Vagina (tissue), 2 donors: ENCODE measurements around the gene HIBCH. TPM values are rescaled to one million over a fixed set of nuclear protein-coding genes. Genes with fewer than 3 reads are reported as not detected.
"Not testable (repeated sequence)": the region's sequence is repeated elsewhere in the genome, so short reads cannot be mapped to it uniquely, and the experiment has no call there.

ENCODE experiments used
- DNase-seq, 2 donors: peaks; one replicate each; pipeline ENCODE4 v3.0.0-alpha.2; 2017; ENCODE audit errors: extremely low spot score in 2 of 2
- H3K27ac ChIP-seq: fragments of 200-600 bp; sonication (generic); one replicate; pipeline ENCODE4 v1.5.1; 2019
- H3K27me3 ChIP-seq: fragments of 200-600 bp; sonication (generic); one replicate; pipeline ENCODE4 v1.5.1; 2019
- H3K36me3 ChIP-seq, 2 donors: fragments of 200-600 bp; sonication (generic); one replicate each; pipeline ENCODE4 v1.5.1; 2017 to 2019
- H3K4me1 ChIP-seq: fragments of 200-600 bp; sonication (generic); one replicate; pipeline ENCODE4 v1.5.1; 2019
- H3K4me3 ChIP-seq, 2 donors: fragments of 200-600 bp; sonication (generic); 1 replicate in 1 of 2; 2 replicates in 1 of 2; pipeline ENCODE4 v1.5.1; 2016 to 2019
- H3K9me3 ChIP-seq: fragments of 200-600 bp; sonication (generic); one replicate; pipeline ENCODE4 v1.5.1; 2019
- POLR2A ChIP-seq, 2 donors: fragments of 450-650 bp; IDR thresholded peaks; one replicate each; pipeline ENCODE4 v1.6.1; 2017; ENCODE audit warnings: antibody characterized with exemption in 2 of 2, mild to moderate bottlenecking in 2 of 2, moderate library complexity in 2 of 2
- POLR2AphosphoS5 ChIP-seq, 2 donors: sonication (generic); formaldehyde crosslinking; IDR thresholded peaks; one replicate each; pipeline ENCODE4 v1.9.0; 2017; ENCODE audit warnings: antibody characterized with exemption in 2 of 2, mild to moderate bottlenecking in 2 of 2, low read depth in 1 of 2; ENCODE audit not compliant: insufficient read depth in 1 of 2
- intact Hi-C: fragments of 100-400 bp; cut with DNase I; formaldehyde crosslinking; loops from one replicate; pipeline ENCODE4 v1.15.1; 2023
- total RNA-seq: library from RNA; depleted of rRNA; stranded (reverse); fragments of >200 nt; gene quantifications from one replicate; pipeline ENCODE4 v1.2.3, GENCODE V29; 2016
- TF ChIP-seq, protein P1 (sequence below), 3 experiments: fragments of 450-650 bp in 2 of 3; fragments of 200-600 bp in 1 of 3; sonication (generic) in 1 of 3; IDR thresholded peaks; one replicate each; pipeline ENCODE4 v1.5.1; 2017 to 2019; ENCODE audit warnings: antibody characterized with exemption in 3 of 3, mild to moderate bottlenecking in 2 of 3, moderate library complexity in 2 of 3

HIBCH gene
- total RNA-seq, 1 donor from 2014 or later, result 25.0 TPM

DNA sequence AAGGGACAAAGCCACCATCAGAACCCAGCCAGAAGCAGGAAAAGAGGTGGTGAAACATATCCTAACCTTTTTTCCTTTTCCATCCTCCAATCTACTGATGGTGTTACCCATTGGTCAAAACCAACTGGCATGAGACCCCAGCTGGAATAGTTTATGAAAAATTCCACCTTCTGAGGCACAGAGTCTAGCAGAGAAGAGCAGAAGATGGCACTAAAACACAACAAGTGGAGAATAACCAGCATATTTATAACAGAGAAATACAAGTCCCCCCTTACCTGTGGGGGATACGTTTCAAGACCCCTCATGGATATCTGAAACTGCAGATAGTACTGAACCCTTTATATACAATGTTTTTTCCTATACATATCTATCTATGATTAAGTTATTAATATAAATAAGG is 18.8 kb upstream of the HIBCH start:
- DNase-seq, result no peak
- Histone ChIP-seq H3K27me3 (no peaks in the 10 kb centered on the region), H3K4me1 (peaks cover 9% of the 10 kb centered on the region), H3K27ac (no peak overlapping the region), H3K4me3 (no peak overlapping the region), H3K9me3 (no peaks in the 10 kb centered on the region), H3K36me3 (no peaks in the 10 kb centered on the region)
- intact Hi-C loops, result no loop called here
- TF ChIP-seq POLR2AphosphoS5 (IDR thresholded peaks at IDR 0.05; ENCODE audit: insufficient read depth in 1 of 2, low read depth in 1 of 2) (no peak), POLR2A (IDR thresholded peaks at IDR 0.05) (no peak)
- TF ChIP-seq, protein P1, sequence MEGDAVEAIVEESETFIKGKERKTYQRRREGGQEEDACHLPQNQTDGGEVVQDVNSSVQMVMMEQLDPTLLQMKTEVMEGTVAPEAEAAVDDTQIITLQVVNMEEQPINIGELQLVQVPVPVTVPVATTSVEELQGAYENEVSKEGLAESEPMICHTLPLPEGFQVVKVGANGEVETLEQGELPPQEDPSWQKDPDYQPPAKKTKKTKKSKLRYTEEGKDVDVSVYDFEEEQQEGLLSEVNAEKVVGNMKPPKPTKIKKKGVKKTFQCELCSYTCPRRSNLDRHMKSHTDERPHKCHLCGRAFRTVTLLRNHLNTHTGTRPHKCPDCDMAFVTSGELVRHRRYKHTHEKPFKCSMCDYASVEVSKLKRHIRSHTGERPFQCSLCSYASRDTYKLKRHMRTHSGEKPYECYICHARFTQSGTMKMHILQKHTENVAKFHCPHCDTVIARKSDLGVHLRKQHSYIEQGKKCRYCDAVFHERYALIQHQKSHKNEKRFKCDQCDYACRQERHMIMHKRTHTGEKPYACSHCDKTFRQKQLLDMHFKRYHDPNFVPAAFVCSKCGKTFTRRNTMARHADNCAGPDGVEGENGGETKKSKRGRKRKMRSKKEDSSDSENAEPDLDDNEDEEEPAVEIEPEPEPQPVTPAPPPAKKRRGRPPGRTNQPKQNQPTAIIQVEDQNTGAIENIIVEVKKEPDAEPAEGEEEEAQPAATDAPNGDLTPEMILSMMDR (IDR thresholded peaks at IDR 0.05), result no peak

DNA sequence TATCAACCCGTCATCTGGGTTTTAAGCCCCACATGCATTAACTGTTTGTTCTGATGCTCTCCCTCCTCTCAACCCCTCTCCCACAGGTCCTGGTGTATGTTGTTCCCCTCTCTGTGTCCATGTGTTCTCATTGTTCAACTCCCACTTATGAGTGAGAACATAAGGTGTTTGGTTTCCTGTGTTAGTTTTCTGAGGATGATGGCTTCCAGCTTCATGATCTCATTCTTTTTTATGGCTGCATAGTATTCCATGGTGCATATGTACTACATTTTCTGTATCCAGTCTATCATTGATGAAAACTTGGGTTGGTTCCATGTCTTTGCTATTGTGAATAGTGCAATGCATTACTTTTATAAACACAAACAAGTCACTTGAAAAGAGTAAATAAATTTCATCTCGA is 16.8 kb upstream of the HIBCH start:
- intact Hi-C loops, result no loop called here

DNA sequence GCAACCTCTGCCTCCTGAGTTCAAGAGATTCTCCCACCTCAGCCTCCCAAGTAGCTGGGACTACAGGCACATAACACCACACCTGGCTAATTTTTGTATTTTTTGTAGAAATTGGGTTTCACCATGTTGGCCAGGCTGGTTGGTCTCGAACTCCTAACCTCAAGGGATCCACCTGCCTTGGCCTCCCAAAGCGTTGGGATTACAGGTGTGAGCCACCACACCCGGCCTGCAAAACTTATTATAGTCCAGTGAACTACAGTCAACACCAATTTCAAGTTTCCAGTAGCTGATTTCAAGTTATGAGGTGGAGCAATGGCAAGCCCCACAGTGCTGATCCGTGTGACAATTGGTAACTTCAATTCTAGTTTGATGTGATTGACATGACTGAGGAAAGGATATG is 16.0 kb upstream of the HIBCH start:
- H3K9me3 ChIP-seq, DNase-seq, H3K27ac ChIP-seq, H3K4me1 ChIP-seq, H3K27me3 ChIP-seq, H3K4me3 ChIP-seq, intact Hi-C loops, H3K36me3 ChIP-seq: not testable (repeated sequence)

More for the DNA sequence above, 16.8 kb upstream of the HIBCH start:
- no peak overlapping the region for H3K4me3 ChIP-seq
- no peaks in the 10 kb centered on the region for H3K27me3 ChIP-seq
- H3K9me3 ChIP-seq, result no peaks in the 10 kb centered on the region
- no peaks in the 10 kb centered on the region for H3K4me1 ChIP-seq
- no peak for TF ChIP-seq POLR2AphosphoS5 (IDR thresholded peaks at IDR 0.05; ENCODE audit: insufficient read depth in 1 of 2, low read depth in 1 of 2)
- TF ChIP-seq, protein P1 (IDR thresholded peaks at IDR 0.05), result no peak
- no peak for TF ChIP-seq POLR2A (IDR thresholded peaks at IDR 0.05)
- no peak for DNase-seq
- H3K27ac ChIP-seq, result no peak overlapping the region
- no peaks in the 10 kb centered on the region for H3K36me3 ChIP-seq

DNA sequence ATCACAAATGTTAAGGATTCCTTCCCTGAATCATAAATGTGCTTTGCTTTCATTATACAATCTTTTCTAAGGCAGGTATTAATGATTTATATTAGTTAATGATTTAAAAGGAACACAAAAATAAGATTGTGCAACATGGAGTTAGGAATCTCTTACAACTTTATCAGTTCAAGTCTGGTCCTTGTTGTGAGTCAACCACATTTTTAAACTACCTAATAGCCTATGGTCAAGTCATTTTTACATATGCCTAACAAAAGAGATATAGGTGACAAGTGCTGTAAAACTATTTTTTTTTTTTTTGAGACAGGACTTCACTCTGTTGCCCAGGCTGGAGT is 15.6 kb upstream of the HIBCH start:
- no peak overlapping the region for H3K27ac ChIP-seq
- H3K4me1 ChIP-seq, result no peaks in the 10 kb centered on the region
- H3K36me3 ChIP-seq, result no peaks in the 10 kb centered on the region
- no peak for DNase-seq
- no peaks in the 10 kb centered on the region for H3K9me3 ChIP-seq
- no peaks in the 10 kb centered on the region for H3K27me3 ChIP-seq
- intact Hi-C loops, result no loop called here
- H3K4me3 ChIP-seq, result no peak overlapping the region
- TF ChIP-seq POLR2A (IDR thresholded peaks at IDR 0.05) (no peak), POLR2AphosphoS5 (IDR thresholded peaks at IDR 0.05; ENCODE audit: insufficient read depth in 1 of 2, low read depth in 1 of 2) (no peak)
- TF ChIP-seq, protein P1 (IDR thresholded peaks at IDR 0.05), result no peak

DNA sequence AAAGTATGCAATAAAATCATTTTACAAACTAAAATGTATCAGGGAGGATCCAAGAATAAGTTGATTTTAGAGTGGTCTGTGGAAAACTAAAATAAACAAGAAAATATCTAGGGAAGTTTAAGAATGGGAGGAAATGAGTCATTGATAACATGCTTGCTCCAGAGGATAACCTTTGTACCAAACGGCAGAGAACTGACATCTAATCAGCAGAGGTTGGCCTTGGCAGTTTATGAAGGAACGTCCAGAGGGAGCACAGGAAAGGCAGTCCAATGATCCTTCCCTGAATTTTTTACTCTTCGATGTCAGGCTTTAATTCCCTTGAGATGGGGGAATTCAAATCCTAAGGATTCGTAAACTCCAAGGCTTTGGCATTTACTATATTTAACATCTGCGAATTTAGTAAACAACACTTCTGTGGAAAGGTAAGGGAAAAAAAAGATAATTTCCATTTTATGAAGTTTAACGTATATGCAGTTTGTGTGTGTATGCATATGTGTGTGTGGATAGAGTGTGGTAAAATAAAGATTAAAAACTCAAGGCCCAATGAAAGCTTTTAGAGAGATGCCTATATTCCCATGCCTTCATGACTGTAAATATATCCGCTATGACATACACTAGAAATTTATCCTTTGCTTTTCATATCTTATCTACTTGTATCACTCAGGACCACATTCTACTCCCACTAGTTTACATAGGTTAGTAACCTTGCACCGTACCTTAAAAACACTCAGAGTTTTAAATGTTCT is 15.0 kb upstream of the HIBCH start:
- H3K27me3 ChIP-seq, result no peaks in the 10 kb centered on the region
- H3K4me3 ChIP-seq, result no peak overlapping the region
- no peak for TF ChIP-seq POLR2A (IDR thresholded peaks at IDR 0.05)
- intact Hi-C loops, result no loop called here
- DNase-seq, result no peak
- H3K9me3 ChIP-seq, result no peaks in the 10 kb centered on the region
- H3K27ac ChIP-seq, result no peak overlapping the region
- H3K36me3 ChIP-seq, result no peaks in the 10 kb centered on the region
- H3K4me1 ChIP-seq, result no peaks in the 10 kb centered on the region

DNA sequence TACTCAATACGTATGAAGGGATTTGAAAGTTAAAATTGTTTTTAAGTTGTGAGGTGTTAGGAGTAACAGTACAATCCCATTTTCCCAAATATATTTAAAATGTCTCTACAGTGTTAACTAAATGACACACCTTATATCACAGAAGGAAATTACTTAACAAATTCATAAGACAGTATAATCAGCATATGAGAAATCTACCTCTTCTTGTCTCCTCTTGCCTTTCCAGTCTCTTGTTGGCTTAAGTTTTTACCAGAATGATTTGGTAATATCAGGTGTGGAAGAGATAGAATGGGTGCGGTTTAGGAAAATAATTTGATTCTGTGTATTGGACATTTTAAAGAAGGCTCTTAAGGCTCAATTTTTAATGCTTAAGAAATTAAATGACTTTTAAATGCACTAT is 14.3 kb upstream of the HIBCH start:
- no peak overlapping the region for H3K27ac ChIP-seq
- H3K27me3 ChIP-seq, result no peaks in the 10 kb centered on the region
- TF ChIP-seq, protein P1 (IDR thresholded peaks at IDR 0.05), result no peak
- TF ChIP-seq POLR2AphosphoS5 (IDR thresholded peaks at IDR 0.05; ENCODE audit: insufficient read depth in 1 of 2, low read depth in 1 of 2) (no peak), POLR2A (IDR thresholded peaks at IDR 0.05) (no peak)
- no peak overlapping the region for H3K4me3 ChIP-seq
- no peaks in the 10 kb centered on the region for H3K9me3 ChIP-seq
- intact Hi-C loops, result no loop called here
- DNase-seq, result no peak
- H3K4me1 ChIP-seq, result no peaks in the 10 kb centered on the region
- H3K36me3 ChIP-seq, result no peaks in the 10 kb centered on the region
